Uterus (tissue), 4 donors: ENCODE results near the gene ANKRD30B. TPM values are rescaled to one million over a fixed set of nuclear protein-coding genes. Genes with fewer than 3 reads are reported as not detected.
"Not testable (repeated sequence)": the region's sequence is repeated elsewhere in the genome, so short reads cannot be mapped to it uniquely, and the experiment has no call there.

Source experiments
- DNase-seq, 2 donors: peaks; one replicate each; pipeline ENCODE4 v3.0.0-alpha.2; 2019 to 2020
- H3K27ac ChIP-seq, 2 donors: fragments of 200-600 bp; sonication (generic); 1 replicate in 1 of 2; 2 replicates in 1 of 2; pipeline ENCODE4 v1.5.1; 2016 to 2018
- H3K27me3 ChIP-seq, 2 donors: fragments of 200-600 bp; sonication (generic); one replicate each; pipeline ENCODE4 v1.5.1; 2018 to 2019; ENCODE audit warnings: control low read depth in 1 of 2
- H3K36me3 ChIP-seq, 2 donors: fragments of 200-600 bp; sonication (generic); one replicate each; pipeline ENCODE4 v1.5.1; 2019; ENCODE audit warnings: control low read depth in 1 of 2
- H3K4me1 ChIP-seq, 2 donors: fragments of 200-600 bp; sonication (generic); one replicate each; pipeline ENCODE4 v1.5.1; 2018 to 2019; ENCODE audit warnings: control low read depth in 1 of 2
- H3K4me3 ChIP-seq, 2 donors: fragments of 200-600 bp; sonication (generic); 1 replicate in 1 of 2; 2 replicates in 1 of 2; pipeline ENCODE4 v1.5.1; 2018 to 2019; ENCODE audit warnings: mild to moderate bottlenecking in 1 of 2
- H3K9me3 ChIP-seq, 2 donors: fragments of 200-600 bp; sonication (generic); one replicate each; pipeline ENCODE4 v1.5.1; 2019; ENCODE audit warnings: control low read depth in 1 of 2
- POLR2A ChIP-seq, 2 donors: fragments of 450-650 bp; IDR thresholded peaks; one replicate each; pipeline ENCODE4 v1.6.1; 2016; ENCODE audit warnings: antibody characterized with exemption in 2 of 2, mild to moderate bottlenecking in 1 of 2, moderate library complexity in 1 of 2
- intact Hi-C: fragments of 100-400 bp; cut with DNase I; formaldehyde crosslinking; loops from one replicate; pipeline ENCODE4 v1.15.1; 2023; ENCODE audit warnings: low total_unique reads
- total RNA-seq, 4 donors: library from RNA; depleted of rRNA in 3 of 4; stranded (reverse); fragments of >200 nt in 3 of 4; gene quantifications; one replicate each; pipeline versions ENCODE4 v1.1.0 to v1.2.4, GENCODE V29; 2014 to 2023
- TF ChIP-seq, protein P1 (sequence below), 4 experiments: fragments of 200-600 bp in 2 of 4; fragments of 450-650 bp in 2 of 4; sonication (generic) in 2 of 4; IDR thresholded peaks; one replicate each; pipeline ENCODE4 v1.5.1; 2016 to 2019; ENCODE audit warnings: antibody characterized with exemption in 4 of 4, mild to moderate bottlenecking in 2 of 4, moderate library complexity in 1 of 4
- donor health status: DM: yes; HTN: yes; CAD: no.

Gene ANKRD30B
- total RNA-seq, 4 donors from 2014 or later: not detected

DNA sequence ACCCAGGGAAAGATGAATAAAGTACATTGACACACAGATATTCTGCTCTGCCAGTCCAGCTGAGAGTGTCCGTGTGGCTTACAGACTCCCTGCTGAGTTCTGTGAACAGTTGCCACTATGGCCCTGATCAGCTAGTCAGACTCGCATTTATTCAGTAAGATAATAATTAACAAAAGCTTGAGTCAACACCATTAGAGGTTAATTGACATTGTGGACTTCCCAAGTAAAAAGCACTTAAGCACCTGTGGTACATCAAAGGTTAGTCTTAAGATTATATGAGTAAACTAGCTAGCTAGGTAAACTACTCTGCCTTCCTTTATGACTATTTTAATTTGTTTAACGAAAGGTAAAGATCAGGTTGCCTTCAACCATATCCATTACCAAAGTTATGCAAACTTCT lies 33.7 kb downstream of the ANKRD30B start:
- Histone ChIP-seq H3K27me3 (no peaks in the 10 kb centered on the region), H3K4me1 (no peaks in the 10 kb centered on the region), H3K4me3 (no peak overlapping the region), H3K27ac (no peak overlapping the region), H3K9me3 (no peaks in the 10 kb centered on the region), H3K36me3 (no peaks in the 10 kb centered on the region)
- no peak for DNase-seq
- intact Hi-C loops: no loop called here
- TF ChIP-seq, protein P1, sequence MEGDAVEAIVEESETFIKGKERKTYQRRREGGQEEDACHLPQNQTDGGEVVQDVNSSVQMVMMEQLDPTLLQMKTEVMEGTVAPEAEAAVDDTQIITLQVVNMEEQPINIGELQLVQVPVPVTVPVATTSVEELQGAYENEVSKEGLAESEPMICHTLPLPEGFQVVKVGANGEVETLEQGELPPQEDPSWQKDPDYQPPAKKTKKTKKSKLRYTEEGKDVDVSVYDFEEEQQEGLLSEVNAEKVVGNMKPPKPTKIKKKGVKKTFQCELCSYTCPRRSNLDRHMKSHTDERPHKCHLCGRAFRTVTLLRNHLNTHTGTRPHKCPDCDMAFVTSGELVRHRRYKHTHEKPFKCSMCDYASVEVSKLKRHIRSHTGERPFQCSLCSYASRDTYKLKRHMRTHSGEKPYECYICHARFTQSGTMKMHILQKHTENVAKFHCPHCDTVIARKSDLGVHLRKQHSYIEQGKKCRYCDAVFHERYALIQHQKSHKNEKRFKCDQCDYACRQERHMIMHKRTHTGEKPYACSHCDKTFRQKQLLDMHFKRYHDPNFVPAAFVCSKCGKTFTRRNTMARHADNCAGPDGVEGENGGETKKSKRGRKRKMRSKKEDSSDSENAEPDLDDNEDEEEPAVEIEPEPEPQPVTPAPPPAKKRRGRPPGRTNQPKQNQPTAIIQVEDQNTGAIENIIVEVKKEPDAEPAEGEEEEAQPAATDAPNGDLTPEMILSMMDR (IDR thresholded peaks at IDR 0.05): no peak
- TF ChIP-seq POLR2A (IDR thresholded peaks at IDR 0.05): no peak

DNA sequence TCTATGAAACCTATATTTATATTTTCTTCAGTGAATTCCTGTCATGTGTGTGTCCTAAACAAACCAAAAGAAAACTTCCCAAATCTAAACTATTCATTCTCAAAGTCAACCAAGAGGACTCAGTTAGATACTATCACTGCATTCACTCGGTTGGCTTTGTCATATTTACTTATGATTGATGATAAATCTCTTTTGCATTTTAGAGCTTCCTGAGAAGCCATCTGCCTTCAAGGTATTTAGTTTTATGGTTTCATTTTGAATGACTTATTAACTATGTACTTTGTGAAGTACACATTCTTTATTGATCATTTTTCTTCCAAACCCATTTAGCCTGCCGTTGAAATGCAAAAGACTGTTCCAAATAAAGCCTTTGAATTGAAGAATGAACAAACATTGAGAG lies 36.2 kb downstream of the ANKRD30B start:
- Histone ChIP-seq H3K27ac (no peak overlapping the region), H3K9me3 (no peaks in the 10 kb centered on the region), H3K4me1 (no peaks in the 10 kb centered on the region), H3K27me3 (no peaks in the 10 kb centered on the region), H3K4me3 (no peak overlapping the region), H3K36me3 (no peaks in the 10 kb centered on the region)
- no peak for DNase-seq
- TF ChIP-seq, protein P1 (IDR thresholded peaks at IDR 0.05): no peak
- TF ChIP-seq POLR2A (IDR thresholded peaks at IDR 0.05): no peak
- intact Hi-C loops: no loop called here

DNA sequence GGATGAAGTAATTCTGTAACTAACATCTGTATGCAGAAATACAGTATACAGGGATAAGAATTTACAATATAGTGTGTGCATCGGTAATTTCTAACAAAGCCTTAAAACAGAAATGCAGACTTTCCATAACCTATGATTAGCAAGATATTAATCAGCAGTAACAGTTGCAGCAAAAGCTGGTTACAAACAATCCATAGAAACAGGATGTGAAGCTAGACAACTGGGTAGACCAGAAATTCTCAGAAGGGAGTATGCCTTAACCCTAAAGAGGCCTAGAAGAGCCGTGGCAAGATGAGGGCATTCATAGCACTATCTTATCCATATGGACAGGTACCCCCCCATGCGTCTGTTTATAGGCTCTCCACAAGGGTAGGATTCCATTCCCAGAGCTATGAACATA lies 48.9 kb downstream of the ANKRD30B start:
- H3K4me3 ChIP-seq, H3K36me3 ChIP-seq, intact Hi-C loops, H3K27ac ChIP-seq, H3K27me3 ChIP-seq, H3K9me3 ChIP-seq, H3K4me1 ChIP-seq, DNase-seq: not testable (repeated sequence)

DNA sequence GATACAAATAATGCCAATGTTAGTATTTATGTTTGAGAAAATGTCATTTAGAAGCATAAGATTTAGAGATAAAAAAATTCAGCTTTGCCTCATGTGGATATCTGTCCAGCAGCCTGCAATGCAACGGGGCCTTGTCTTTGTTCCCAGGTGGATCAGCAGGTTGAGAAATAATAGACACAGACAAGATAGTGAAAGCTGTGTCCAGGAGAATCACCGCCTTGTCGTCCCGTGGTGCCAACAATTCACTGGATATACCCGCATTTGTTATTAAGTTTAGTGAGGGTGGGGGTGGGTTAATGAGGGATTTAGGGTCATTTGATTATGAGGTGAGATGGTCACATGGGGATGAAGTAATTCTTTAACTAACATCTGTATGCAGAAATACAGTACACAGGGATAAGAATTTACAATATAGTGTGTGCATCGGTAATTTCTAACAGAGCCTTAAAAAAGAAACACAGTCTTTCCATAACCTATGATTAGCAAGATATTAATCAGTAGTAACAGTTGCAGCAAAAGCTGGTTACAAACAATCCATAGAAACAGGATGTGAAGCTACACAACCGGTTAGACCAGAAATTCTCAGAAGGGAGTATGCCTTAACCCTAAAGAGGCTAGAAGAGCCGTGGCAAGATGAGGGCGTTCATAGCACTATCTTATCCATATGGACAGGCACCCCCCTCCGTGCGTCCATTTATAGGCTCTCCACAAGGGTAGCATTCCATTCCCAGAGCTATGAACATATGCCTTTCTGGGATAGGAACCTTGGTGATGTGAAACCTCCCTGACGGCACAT lies 50.2 kb downstream of the ANKRD30B start:
- H3K9me3 ChIP-seq, H3K4me3 ChIP-seq, DNase-seq, intact Hi-C loops, H3K4me1 ChIP-seq, H3K36me3 ChIP-seq, H3K27ac ChIP-seq, H3K27me3 ChIP-seq: not testable (repeated sequence)

DNA sequence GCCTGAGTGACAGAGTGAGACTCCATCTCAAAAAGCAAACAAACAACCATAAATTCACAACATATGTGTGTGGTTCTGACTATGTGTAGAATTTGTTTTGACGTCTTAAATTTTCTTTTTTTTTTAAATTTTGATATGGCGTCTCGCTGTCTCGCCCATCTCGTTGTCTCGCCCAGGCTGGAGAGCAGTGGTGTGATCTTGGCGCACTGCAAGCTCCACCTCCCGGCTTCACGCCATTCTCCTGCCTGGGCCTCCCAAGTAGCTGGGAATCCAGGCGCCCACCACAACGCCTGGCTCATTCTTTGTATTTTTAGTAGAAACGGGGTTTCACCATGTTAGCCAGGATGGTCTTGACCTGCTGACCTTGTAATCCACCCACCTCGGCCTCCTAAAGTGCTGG lies 63.1 kb downstream of the ANKRD30B start:
- H3K36me3 ChIP-seq, H3K27ac ChIP-seq, H3K4me1 ChIP-seq, H3K27me3 ChIP-seq, H3K9me3 ChIP-seq, H3K4me3 ChIP-seq, intact Hi-C loops, DNase-seq: not testable (repeated sequence)

DNA sequence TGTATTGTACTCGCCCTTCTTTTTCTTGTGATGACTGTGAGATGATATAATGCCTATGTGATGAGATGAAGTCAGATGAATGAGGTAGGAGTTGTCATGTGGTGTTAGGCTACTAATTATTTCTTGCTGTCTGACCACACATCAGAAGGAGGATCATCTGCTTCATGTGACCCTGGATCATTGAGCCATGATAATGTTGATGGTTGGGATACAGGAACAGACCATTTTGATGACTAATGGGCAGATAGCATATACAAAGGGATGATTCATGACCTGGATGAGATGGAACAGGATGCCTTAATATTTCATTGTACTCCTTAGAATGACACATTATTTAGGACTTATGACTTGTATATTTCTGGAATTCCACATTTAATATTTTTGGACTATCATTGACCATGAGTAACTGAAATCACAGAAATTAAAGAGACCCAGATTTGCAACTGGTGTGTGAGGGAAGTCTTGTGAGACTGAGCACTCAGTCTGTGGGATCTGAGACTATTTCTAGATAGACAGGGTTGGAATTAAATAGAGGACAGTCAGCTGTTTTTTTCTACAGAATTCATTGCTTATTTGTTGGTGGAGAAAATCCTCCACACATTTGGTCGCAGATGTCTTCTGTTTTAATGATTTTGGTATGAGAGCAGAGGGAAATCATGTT lies 79.1 kb downstream of the ANKRD30B start:
- H3K27me3 ChIP-seq, H3K36me3 ChIP-seq, H3K27ac ChIP-seq, H3K9me3 ChIP-seq, H3K4me1 ChIP-seq, DNase-seq, intact Hi-C loops, H3K4me3 ChIP-seq: not testable (repeated sequence)

DNA sequence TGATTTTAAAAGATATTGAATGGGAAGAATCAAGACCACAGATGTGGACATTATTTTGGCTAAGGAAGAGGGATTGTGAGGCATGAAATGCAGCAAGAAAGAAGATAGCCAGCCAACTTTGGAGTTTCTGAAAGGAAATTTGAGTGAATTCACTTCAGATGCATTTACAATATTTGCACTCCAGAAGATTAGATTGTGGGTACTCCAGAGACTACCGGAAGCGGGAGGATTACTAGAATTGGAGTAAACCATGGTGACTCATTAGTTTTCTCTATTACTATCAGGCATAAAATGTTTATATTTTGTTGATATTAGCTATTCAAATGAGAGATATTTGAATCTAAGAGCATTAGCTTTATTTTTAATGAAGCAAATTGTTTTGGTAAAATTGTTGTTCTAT lies 93.6 kb downstream of the ANKRD30B start:
- intact Hi-C loops, H3K9me3 ChIP-seq, DNase-seq, H3K4me1 ChIP-seq, H3K27me3 ChIP-seq, H3K27ac ChIP-seq, H3K4me3 ChIP-seq, H3K36me3 ChIP-seq: not testable (repeated sequence)

DNA sequence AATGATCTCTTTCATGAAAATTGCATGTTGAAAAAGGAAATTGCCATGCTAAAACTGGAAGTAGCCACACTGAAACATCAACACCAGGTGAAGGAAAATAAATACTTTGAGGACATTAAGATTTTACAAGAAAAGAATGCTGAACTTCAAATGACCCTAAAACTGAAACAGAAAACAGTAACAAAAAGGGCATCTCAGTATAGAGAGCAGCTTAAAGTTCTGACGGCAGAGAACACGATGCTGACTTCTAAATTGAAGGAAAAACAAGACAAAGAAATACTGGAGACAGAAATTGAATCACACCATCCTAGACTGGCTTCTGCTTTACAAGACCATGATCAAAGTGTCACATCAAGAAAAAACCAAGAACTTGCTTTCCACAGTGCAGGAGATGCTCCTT lies 103.6 kb downstream of the ANKRD30B start:
- H3K27me3 ChIP-seq, H3K9me3 ChIP-seq, H3K36me3 ChIP-seq, DNase-seq, H3K4me3 ChIP-seq, H3K27ac ChIP-seq, intact Hi-C loops, H3K4me1 ChIP-seq: not testable (repeated sequence)

DNA sequence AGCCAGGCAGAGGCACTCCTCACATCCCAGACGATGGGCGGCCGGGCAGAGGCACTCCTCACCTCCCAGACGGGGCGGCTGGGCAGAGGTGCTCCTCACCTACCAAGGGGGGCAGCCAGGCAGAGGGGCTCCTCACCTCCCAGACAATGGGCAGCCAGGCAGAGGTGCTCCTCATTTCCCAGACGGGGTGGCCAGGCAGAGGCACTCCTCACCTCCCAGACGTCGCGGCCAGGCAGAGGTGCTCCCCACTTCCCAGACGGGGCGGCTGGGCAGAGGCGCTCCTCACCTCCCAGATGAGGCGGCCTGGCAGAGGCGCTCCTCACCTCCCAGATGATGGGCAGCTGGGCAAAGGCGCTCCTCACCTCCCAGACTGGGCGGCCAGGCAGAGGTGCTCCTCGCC lies 107.7 kb downstream of the ANKRD30B start:
- H3K27me3 ChIP-seq, DNase-seq, H3K27ac ChIP-seq, H3K36me3 ChIP-seq, H3K9me3 ChIP-seq, H3K4me1 ChIP-seq, intact Hi-C loops, H3K4me3 ChIP-seq: not testable (repeated sequence)

DNA sequence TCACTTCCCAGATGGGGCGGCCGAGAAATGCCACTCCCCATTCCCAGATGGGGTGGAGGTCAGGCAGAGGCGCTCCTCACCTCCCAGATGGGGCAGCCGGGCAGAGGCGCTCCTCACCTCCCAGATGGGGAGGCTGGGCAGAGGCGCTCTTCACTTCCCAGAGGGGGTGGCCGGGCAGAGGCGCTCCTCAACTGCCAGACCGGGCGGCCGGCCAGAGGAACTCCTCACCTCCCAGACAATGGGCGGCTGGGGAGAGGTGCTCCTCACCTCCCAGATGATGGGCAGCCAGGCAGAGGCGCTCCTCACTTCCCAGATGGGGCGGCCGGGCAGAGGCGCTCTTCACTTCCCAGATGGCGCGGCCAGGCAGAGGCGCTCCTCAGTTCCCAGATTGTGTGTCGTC lies 108.3 kb downstream of the ANKRD30B start:
- DNase-seq, H3K27me3 ChIP-seq, H3K4me3 ChIP-seq, H3K27ac ChIP-seq, H3K9me3 ChIP-seq, H3K4me1 ChIP-seq, H3K36me3 ChIP-seq, intact Hi-C loops: not testable (repeated sequence)

DNA sequence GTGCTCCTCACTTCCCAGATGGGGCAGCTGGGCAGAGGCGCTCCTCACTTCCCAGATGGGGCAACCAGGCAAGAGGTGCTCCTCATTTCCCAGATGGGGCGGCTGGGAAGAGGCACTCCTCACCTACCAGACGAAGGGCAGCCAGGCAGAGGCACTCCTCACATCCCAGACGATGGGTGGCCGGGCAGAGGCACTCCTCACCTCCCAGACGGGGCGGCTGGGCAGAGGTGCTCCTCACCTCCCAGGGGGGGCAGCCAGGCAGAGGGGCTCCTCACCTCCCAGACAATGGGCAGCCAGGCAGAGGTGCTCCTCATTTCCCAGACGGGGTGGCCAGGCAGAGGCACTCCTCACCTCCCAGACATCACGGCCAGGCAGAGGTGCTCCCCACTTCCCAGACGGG lies 110.5 kb downstream of the ANKRD30B start:
- H3K4me3 ChIP-seq, DNase-seq, H3K27me3 ChIP-seq, H3K4me1 ChIP-seq, intact Hi-C loops, H3K9me3 ChIP-seq, H3K36me3 ChIP-seq, H3K27ac ChIP-seq: not testable (repeated sequence)
